Heart left ventricle (tissue), 16 donors: ENCODE data around the gene CHN2. TPM values are rescaled to one million over a fixed set of nuclear protein-coding genes. Genes with fewer than 3 reads are reported as not detected.

ENCODE experiments used
- ATAC-seq, 4 donors: fragments of 200-7000 bp; cut with Tn5 transposase; one replicate each; pipeline ENCODE4 v1.9.1; 2020 to 2022; ENCODE audit warnings: moderate library complexity in 4 of 4, mild to moderate bottlenecking in 3 of 4, moderate number of reproducible peaks in 1 of 4
- DNase-seq, 5 donors: peaks; one replicate each; pipeline ENCODE4 v3.0.0-alpha.2; 2020
- H3K27ac ChIP-seq, 12 donors: fragments of 200-600 bp; sonication (generic) in 4 of 12; one replicate each; pipeline versions ENCODE4 v1.5.0 to v1.8.0; 2016 to 2022; ENCODE audit warnings: mild to moderate bottlenecking in 2 of 12
- H3K27me3 ChIP-seq, 9 donors: fragments of 200-600 bp; sonication (generic) in 2 of 9; one replicate each; pipeline versions ENCODE4 v1.5.1 to v1.8.0; 2016 to 2022; ENCODE audit warnings: mild to moderate bottlenecking in 3 of 9
- H3K36me3 ChIP-seq, 9 donors: fragments of 200-600 bp; sonication (generic) in 2 of 9; one replicate each; pipeline versions ENCODE4 v1.5.0 to v1.8.0; 2018 to 2022; ENCODE audit warnings: mild to moderate bottlenecking in 2 of 9
- H3K4me1 ChIP-seq, 12 donors: fragments of 200-600 bp; sonication (generic) in 4 of 12; one replicate each; pipeline versions ENCODE4 v1.5.0 to v1.8.0; 2016 to 2022; ENCODE audit warnings: mild to moderate bottlenecking in 3 of 12
- H3K4me3 ChIP-seq, 12 donors: fragments of 200-600 bp; sonication (generic) in 4 of 12; one replicate each; pipeline versions ENCODE4 v1.5.0 to v1.8.0; 2017 to 2022; ENCODE audit warnings: mild to moderate bottlenecking in 9 of 12, moderate library complexity in 4 of 12
- H3K9me3 ChIP-seq, 12 donors: fragments of 200-600 bp; sonication (generic) in 4 of 12; one replicate each; pipeline versions ENCODE4 v1.5.0 to v1.8.0; 2016 to 2022; ENCODE audit warnings: mild to moderate bottlenecking in 1 of 12
- CTCF ChIP-seq, 12 donors: fragments of 200-600 bp; sonication (generic) in 4 of 12; IDR thresholded peaks; one replicate each; pipeline versions ENCODE4 v1.5.0 to v1.8.0; 2018 to 2022; ENCODE audit warnings: antibody characterized with exemption in 12 of 12, mild to moderate bottlenecking in 5 of 12
- POLR2A ChIP-seq, 2 donors: fragments of 450-650 bp; IDR thresholded peaks; one replicate each; pipeline ENCODE4 v1.6.1; 2017; ENCODE audit warnings: antibody characterized with exemption in 2 of 2, mild to moderate bottlenecking in 2 of 2, moderate library complexity in 2 of 2
- WGBS, 4 donors: extraction: QIAGEN DNeasy Blood & Tissue Kit in 2 of 4; methylation state at CpG; one replicate each; pipeline versions ENCODE4 v1.1.5 to v1.1.7; 2013 to 2018; 5-methylcytosine and 5-hydroxymethylcytosine counted together
- intact Hi-C, 10 donors: fragments of 100-400 bp; cut with DNase I; formaldehyde crosslinking; loops; one replicate each; pipeline versions ENCODE4 v1.11.1 to v1.14.2; 2022
- polyA plus RNA-seq, 2 donors: library from polyadenylated mRNA; stranded (reverse); fragments of 200-250 nt; gene quantifications; one replicate each; pipeline ENCODE4 v1.2.3, GENCODE V29; 2013
- total RNA-seq, 9 donors: library from RNA; depleted of rRNA in 2 of 9; stranded (reverse); fragments of >200 nt in 2 of 9; fragmentation: NEBNext Ultra II Directional in 3 of 9; extraction: Animal tissue kit (Norgen Biotek cat#: 25700) in 3 of 9; gene quantifications; one replicate each; pipeline versions ENCODE4 v1.1.0 to v1.2.4, GENCODE V29; 2016 to 2023
- donor health status: ischemic (EF 13 %, LVEDD 7.1; RV severe dilation, severe dysfunction).
- donor health status: healthy with polysubstance abuse.
- donor health status: DM: no; HTN: yes; CAD: no.
- donor health status: DM: no; HTN: no; CAD: no.
- donor health status: ischemic (EF 25% LVEDD 6.9; RV normal size, moderate dysfunction).
- donor health status: ischemic (EF 25% LVEDD 5.7; RV mildly dilated, moderate dysfunction).
- donor health status: healthy.
- donor health status: DM: yes; HTN: yes; CAD: no.
- donor health status: ischemic (EF 35%, LVEDD 5.7; RV mildly dilated, moderate dysfunction).
- donor health status: nonischemic (EF 11% LVEDD 7.7; RV severe dilation, severe dysfunction).
- donor health status: DM: yes; HTN: yes; CAD: no.
- donor health status: PGD.
- donor health status: ischemic (EF 29% LVEDD 5.4; RV normal size, mild dysfunction).
- donor health status: nonischemic (EF 23%, LVEDD 6.1; RV moderate dilation, normal function).

CHN2 gene
- total and polyA plus RNA-seq, 11 donors = 11.2 to 54.4 (median 33.6) TPM

GRCh38 chr7:29352041-29352440 is 157.5 kb downstream of the CHN2 start:
- Histone ChIP-seq H3K4me1 (peaks cover 0 to 6% (median 0%) of the 10 kb centered on the region in 12 donors), H3K27ac (no peak overlapping the region), H3K36me3 (peaks cover 0 to 5% (median 0%) of the 10 kb centered on the region in 9 donors), H3K9me3 (no peaks in the 10 kb centered on the region), H3K4me3 (no peak overlapping the region), H3K27me3 (no peaks in the 10 kb centered on the region)
- 84 to 90% (median 87%) methylated on average over 4 of the region's 4 CpGs for WGBS, 4 donors
- ATAC-seq (peak in 2 of 4 donors; percentile 15 to 52), DNase-seq (no peak)
- intact Hi-C loops = loop anchor here in 1 of 10 donors (2.0 kb wide), 1 partner anchor 27 kb away; no protein-coding TSS in a partner anchor
- TF ChIP-seq POLR2A (IDR thresholded peaks at IDR 0.05) = no peak
- no peak for TF ChIP-seq CTCF (IDR thresholded peaks at IDR 0.05)

- Histone ChIP-seq H3K4me3 (no peak overlapping the region), H3K36me3 (peaks cover 0 to 5% (median 0%) of the 10 kb centered on the region in 9 donors), H3K27me3 (no peaks in the 10 kb centered on the region), H3K27ac (no peak overlapping the region), H3K9me3 (no peaks in the 10 kb centered on the region), H3K4me1 (peaks cover 0 to 4% (median 0%) of the 10 kb centered on the region in 12 donors)
- intact Hi-C loops = loop anchor here in 1 of 10 donors (2.0 kb wide), 1 partner anchor 29 kb away; no protein-coding TSS in a partner anchor
- no peak for DNase-seq
- no peak for ATAC-seq
- TF ChIP-seq POLR2A (IDR thresholded peaks at IDR 0.05) = no peak
- TF ChIP-seq CTCF (IDR thresholded peaks at IDR 0.05) = no peak
- 63 to 72% (median 70%) methylated on average over 5 of the region's 5 CpGs for WGBS, 4 donors
Measured at GRCh38 chr7:29353810-29354209, 159.2 kb downstream of the CHN2 start.

- no peak for ATAC-seq
- TF ChIP-seq POLR2A (IDR thresholded peaks at IDR 0.05) = no peak
- no peak for TF ChIP-seq CTCF (IDR thresholded peaks at IDR 0.05)
- WGBS, 4 donors = 80 to 85% (median 85%) methylated on average over 4 of the region's 4 CpGs
Measured at GRCh38 chr7:29354340-29354739, 159.8 kb downstream of the CHN2 start.

GRCh38 chr7:29355388-29355787 is 160.8 kb downstream of the CHN2 start:
- WGBS, 4 donors = 76 to 91% (median 87%) methylated on average over 7 of the region's 7 CpGs
- H3K27ac ChIP-seq = no peak overlapping the region
- no peaks in the 10 kb centered on the region for H3K4me1 ChIP-seq
- intact Hi-C loops = no loop called here
- H3K36me3 ChIP-seq = peaks cover 0 to 12% (median 0%) of the 10 kb centered on the region in 9 donors
- ATAC-seq (peak in 1 of 4 donors; percentile 41), DNase-seq (no peak)
- no peaks in the 10 kb centered on the region for H3K9me3 ChIP-seq
- TF ChIP-seq POLR2A (IDR thresholded peaks at IDR 0.05) (no peak), CTCF (IDR thresholded peaks at IDR 0.05) (no peak)
- no peak overlapping the region for H3K4me3 ChIP-seq
- no peaks in the 10 kb centered on the region for H3K27me3 ChIP-seq

More at GRCh38 chr7:29354340-29354739, 159.8 kb downstream of the CHN2 start:
- peaks cover 0 to 3% (median 0%) of the 10 kb centered on the region in 12 donors for H3K4me1 ChIP-seq
- intact Hi-C loops = no loop called here
- H3K27me3 ChIP-seq = no peaks in the 10 kb centered on the region
- H3K36me3 ChIP-seq = peaks cover 0 to 7% (median 0%) of the 10 kb centered on the region in 9 donors
- no peaks in the 10 kb centered on the region for H3K9me3 ChIP-seq
- DNase-seq = no peak
- no peak overlapping the region for H3K27ac ChIP-seq
- H3K4me3 ChIP-seq = no peak overlapping the region
